HEK293T (cell line): Measurements from ENCODE around the gene ATP5IF1.

Experiments used
- CTCF ChIA-PET: fragments of 350-600 bp; formaldehyde crosslinking; extraction: SDS; loops from one replicate; lab custom pipeline; 2021; ENCODE audit warnings: antibody characterized with exemption, inconsistent platforms; lab: Yijun Ruan, JAX
- POLR2A ChIA-PET: fragments of 350-600 bp; formaldehyde crosslinking; extraction: SDS; loops from one replicate; lab custom pipeline; 2020; ENCODE audit warnings: antibody characterized with exemption, inconsistent platforms; lab: Yijun Ruan, JAX
- DNase-seq: peaks from one replicate; pipeline ENCODE4 v3.0.0; 2012; ENCODE audit warnings: mixed read lengths; ENCODE audit errors: extremely low spot score
- ARNT ChIP-seq: fragments of 450-650 bp; IDR thresholded peaks from 2 replicates; pipeline ENCODE4 v1.6.1; 2017; ENCODE audit warnings: mild to moderate bottlenecking
- BHLHE40 ChIP-seq: fragments of 450-650 bp; IDR thresholded peaks from 2 replicates; pipeline ENCODE4 v1.6.1; 2016; ENCODE audit warnings: mild to moderate bottlenecking, moderate library complexity, borderline replicate concordance
- CTBP1 ChIP-seq: fragments of 450-650 bp; IDR thresholded peaks from 2 replicates; pipeline ENCODE4 v1.6.1; 2016; ENCODE audit warnings: borderline replicate concordance
- ELF4 ChIP-seq: fragments of 450-650 bp; IDR thresholded peaks from 2 replicates; pipeline ENCODE4 v1.6.1; 2017; ENCODE audit warnings: antibody characterized with exemption
- FOXA1 ChIP-seq: fragments of 450-650 bp; IDR thresholded peaks from 2 replicates; pipeline ENCODE4 v1.6.1; 2016; ENCODE audit warnings: mild to moderate bottlenecking
- FOXK2 ChIP-seq: fragments of 450-650 bp; IDR thresholded peaks from 2 replicates; pipeline ENCODE4 v1.6.1; 2016; ENCODE audit warnings: mild to moderate bottlenecking
- FOXM1 ChIP-seq: fragments of 450-650 bp; IDR thresholded peaks from 2 replicates; pipeline ENCODE4 v1.6.1; 2017; ENCODE audit warnings: mild to moderate bottlenecking, borderline replicate concordance
- HDGF ChIP-seq: fragments of 450-650 bp; IDR thresholded peaks from 2 replicates; pipeline ENCODE4 v1.6.1; 2017; ENCODE audit warnings: antibody characterized with exemption, borderline replicate concordance
- L3MBTL2 ChIP-seq: fragments of 450-650 bp; conservative IDR thresholded peaks from 2 replicates; pipeline ENCODE4 v1.6.1; 2016; ENCODE audit warnings: mild to moderate bottlenecking
- LEF1 ChIP-seq: fragments of 450-650 bp; IDR thresholded peaks from 2 replicates; pipeline ENCODE4 v1.6.1; 2017; ENCODE audit warnings: mild to moderate bottlenecking, borderline replicate concordance
- NFRKB ChIP-seq: fragments of 450-650 bp; IDR thresholded peaks from 2 replicates; pipeline ENCODE4 v1.6.1; 2016; ENCODE audit warnings: mild to moderate bottlenecking, moderate library complexity
- SP1 ChIP-seq: fragments of 450-650 bp; IDR thresholded peaks from 2 replicates; pipeline ENCODE4 v1.6.1; 2017
- SUZ12 ChIP-seq: fragments of 450-650 bp; IDR thresholded peaks from 2 replicates; pipeline ENCODE4 v1.6.1; 2016; ENCODE audit warnings: mild to moderate bottlenecking
- TARDBP ChIP-seq: fragments of 450-650 bp; IDR thresholded peaks from 2 replicates; pipeline ENCODE4 v1.6.1; 2016
- ZNF384 ChIP-seq: fragments of 450-650 bp; IDR thresholded peaks from 2 replicates; pipeline ENCODE4 v1.6.1; 2016
- TF ChIP-seq, protein P1 (sequence below): fragments of 450-650 bp; IDR thresholded peaks from 2 replicates; pipeline ENCODE4 v1.6.1; 2016

The ATP5IF1 gene

DNA sequence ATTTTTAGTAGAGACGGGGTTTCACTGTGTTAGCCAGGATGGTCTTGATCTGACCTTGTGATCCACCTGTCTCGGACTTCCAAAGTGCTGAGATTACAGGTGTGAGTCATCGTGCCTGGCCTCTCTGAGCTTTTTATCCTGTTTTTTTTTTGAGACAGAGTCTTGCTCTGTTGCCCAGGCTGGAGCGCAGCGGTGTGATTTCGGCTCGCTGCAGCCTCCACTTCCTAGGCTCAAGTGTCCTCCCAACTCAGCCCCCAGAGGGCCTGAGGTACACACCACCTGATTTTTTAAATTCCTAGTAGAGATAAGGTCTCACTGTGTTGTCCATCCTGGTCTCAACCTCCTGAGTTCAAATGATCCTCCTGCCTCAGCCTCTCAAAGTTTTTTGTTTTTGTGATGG, 43.8 kb downstream of the ATP5IF1 start:
- DNase-seq: no peak
- CTCF ChIA-PET: no interaction called here
- POLR2A ChIA-PET: interaction anchor here (1.2 to 1.6 kb wide), 3 partner anchors 20 to 35 kb away, joined by 3 to 5 read pairs (median 5); partner anchors contain the start of gene SESN2
- no peak for TF ChIP-seq L3MBTL2
- TF ChIP-seq SP1: no peak
- no peak for TF ChIP-seq BHLHE40
- no peak for TF ChIP-seq CTBP1
- no peak for TF ChIP-seq ARNT
- no peak for TF ChIP-seq FOXM1
- no peak for TF ChIP-seq ELF4
- TF ChIP-seq FOXA1: no peak

DNA sequence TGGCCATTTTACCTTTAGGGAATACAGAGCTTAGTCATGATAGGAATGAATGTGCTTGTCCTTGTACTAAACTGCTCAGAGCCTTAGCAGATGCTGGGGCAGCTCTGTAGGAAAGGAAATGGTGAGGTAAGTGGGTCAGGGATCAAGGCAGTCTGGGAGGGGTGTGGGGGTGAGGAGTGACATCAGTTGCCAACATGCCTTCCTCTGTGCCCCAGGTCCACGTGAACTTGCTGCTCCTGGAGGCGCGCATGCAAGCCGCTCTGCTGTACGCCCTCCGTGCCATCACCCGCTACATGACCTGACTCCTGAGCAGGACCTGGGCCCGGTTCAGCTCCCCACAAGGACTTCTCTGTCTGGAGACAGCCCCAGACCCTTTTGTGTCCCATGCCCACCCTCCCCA, 44.6 kb downstream of the ATP5IF1 start:
- POLR2A ChIA-PET: interaction anchor here (1.2 to 1.6 kb wide), 3 partner anchors 21 to 35 kb away, joined by 3 to 5 read pairs (median 5); partner anchors contain the start of gene SESN2
- CTCF ChIA-PET: no interaction called here
- TF ChIP-seq ZNF384 (no peak), ARNT (no peak), CTBP1 (no peak), SUZ12 (no peak), HDGF (no peak), NFRKB (no peak), TARDBP (no peak), BHLHE40 (no peak), SP1 (no peak), ELF4 (no peak), LEF1 (no peak), FOXM1 (no peak), FOXK2 (no peak), FOXA1 (no peak), L3MBTL2 (no peak)
- TF ChIP-seq, protein P1, sequence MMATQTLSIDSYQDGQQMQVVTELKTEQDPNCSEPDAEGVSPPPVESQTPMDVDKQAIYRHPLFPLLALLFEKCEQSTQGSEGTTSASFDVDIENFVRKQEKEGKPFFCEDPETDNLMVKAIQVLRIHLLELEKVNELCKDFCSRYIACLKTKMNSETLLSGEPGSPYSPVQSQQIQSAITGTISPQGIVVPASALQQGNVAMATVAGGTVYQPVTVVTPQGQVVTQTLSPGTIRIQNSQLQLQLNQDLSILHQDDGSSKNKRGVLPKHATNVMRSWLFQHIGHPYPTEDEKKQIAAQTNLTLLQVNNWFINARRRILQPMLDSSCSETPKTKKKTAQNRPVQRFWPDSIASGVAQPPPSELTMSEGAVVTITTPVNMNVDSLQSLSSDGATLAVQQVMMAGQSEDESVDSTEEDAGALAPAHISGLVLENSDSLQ: no peak
- no peak for DNase-seq

GRCh38 chr1:28280977-28281381, 45.1 kb downstream of the ATP5IF1 start:
- ChIA-PET CTCF (no interaction called here), POLR2A (interaction anchor here (1.2 to 1.5 kb wide), 2 partner anchors 21 to 34 kb away, joined by 3 to 5 read pairs; partner anchors contain the start of gene SESN2)
- no peak for DNase-seq
- TF ChIP-seq FOXM1 (no peak), CTBP1 (no peak), TARDBP (no peak), SP1 (no peak), NFRKB (no peak), ZNF384 (no peak), ARNT (no peak), FOXK2 (no peak), FOXA1 (no peak), BHLHE40 (no peak), SUZ12 (no peak), ELF4 (no peak), LEF1 (no peak), HDGF (no peak), L3MBTL2 (no peak)
- TF ChIP-seq, protein P1: no peak

GRCh38 chr1:28281608-28282425, 45.9 kb downstream of the ATP5IF1 start:
- ChIA-PET CTCF (no interaction called here), POLR2A (no interaction called here)
- DNase-seq: no peak
- TF ChIP-seq TARDBP: no peak
- no peak for TF ChIP-seq L3MBTL2
- TF ChIP-seq BHLHE40: no peak
- TF ChIP-seq ELF4: no peak
- TF ChIP-seq FOXA1: no peak
- TF ChIP-seq SUZ12: no peak
- TF ChIP-seq, protein P1: no peak
- no peak for TF ChIP-seq ZNF384
- TF ChIP-seq FOXM1: no peak
- no peak for TF ChIP-seq SP1
- no peak for TF ChIP-seq CTBP1
- no peak for TF ChIP-seq FOXK2
- TF ChIP-seq HDGF: no peak
- TF ChIP-seq LEF1: no peak
- TF ChIP-seq ARNT: no peak
- no peak for TF ChIP-seq NFRKB

- DNase-seq: no peak
- POLR2A ChIA-PET: no interaction called here
- CTCF ChIA-PET: interaction anchor here (0.7 kb wide), 1 partner anchor 28 kb away, joined by 3 read pairs; no protein-coding TSS in a partner anchor
- TF ChIP-seq, protein P1: no peak
- TF ChIP-seq CTBP1 (no peak), NFRKB (no peak), ARNT (no peak)
These were observed 46.8 kb downstream of the ATP5IF1 start for GRCh38 chr1:28282426-28283407.
